NB4 (cell line): ENCODE measurements around the gene ECT2.

Experiments used
- POLR2A ChIP-seq: IDR thresholded peaks from 2 replicates; pipeline ENCODE4 v1.6.1; 2011; ENCODE audit warnings: mild to moderate bottlenecking; ENCODE audit not compliant: insufficient read length; ENCODE audit errors: extremely low read depth
- TF ChIP-seq, protein P1 (sequence below): IDR thresholded peaks from one replicate; pipeline ENCODE4 v1.5.1; 2012; ENCODE audit warnings: low read depth, low read length

DNA sequence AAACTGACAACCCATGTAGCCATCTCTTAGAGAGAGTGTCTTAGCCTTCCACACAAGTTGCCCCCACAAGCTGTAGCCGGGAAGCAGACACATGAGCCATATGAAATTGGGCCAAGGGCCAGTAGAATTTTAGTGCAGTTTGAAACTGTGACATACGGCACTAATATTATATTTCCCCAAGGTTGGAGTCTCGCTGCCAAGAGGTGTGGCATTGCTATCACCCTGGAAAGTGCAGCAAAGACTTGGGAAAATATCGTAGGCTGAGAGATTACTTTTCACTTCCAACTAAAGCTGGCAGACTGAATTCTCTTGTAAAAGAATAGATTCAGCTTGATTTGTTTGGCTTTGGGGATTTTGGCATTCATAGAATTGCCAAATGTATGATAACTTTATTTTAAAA, 89.2 kb downstream of the ECT2 start:
- no peak for TF ChIP-seq POLR2A
- TF ChIP-seq, protein P1, sequence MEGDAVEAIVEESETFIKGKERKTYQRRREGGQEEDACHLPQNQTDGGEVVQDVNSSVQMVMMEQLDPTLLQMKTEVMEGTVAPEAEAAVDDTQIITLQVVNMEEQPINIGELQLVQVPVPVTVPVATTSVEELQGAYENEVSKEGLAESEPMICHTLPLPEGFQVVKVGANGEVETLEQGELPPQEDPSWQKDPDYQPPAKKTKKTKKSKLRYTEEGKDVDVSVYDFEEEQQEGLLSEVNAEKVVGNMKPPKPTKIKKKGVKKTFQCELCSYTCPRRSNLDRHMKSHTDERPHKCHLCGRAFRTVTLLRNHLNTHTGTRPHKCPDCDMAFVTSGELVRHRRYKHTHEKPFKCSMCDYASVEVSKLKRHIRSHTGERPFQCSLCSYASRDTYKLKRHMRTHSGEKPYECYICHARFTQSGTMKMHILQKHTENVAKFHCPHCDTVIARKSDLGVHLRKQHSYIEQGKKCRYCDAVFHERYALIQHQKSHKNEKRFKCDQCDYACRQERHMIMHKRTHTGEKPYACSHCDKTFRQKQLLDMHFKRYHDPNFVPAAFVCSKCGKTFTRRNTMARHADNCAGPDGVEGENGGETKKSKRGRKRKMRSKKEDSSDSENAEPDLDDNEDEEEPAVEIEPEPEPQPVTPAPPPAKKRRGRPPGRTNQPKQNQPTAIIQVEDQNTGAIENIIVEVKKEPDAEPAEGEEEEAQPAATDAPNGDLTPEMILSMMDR = no peak
